RWPE2 (cell line): ENCODE measurements around the gene FBXO46.

Experiments
- ATAC-seq: fragments of 200-7000 bp; cut with Tn5 transposase; 3 replicates; pipeline ENCODE4 v1.9.1; 2021; ENCODE audit warnings: low read depth
- DNase-seq: peaks from one replicate; pipeline ENCODE4 v3.0.0-alpha.2; 2020; ENCODE audit warnings: low spot score
- H3K27ac ChIP-seq: fragments of 450-650 bp; 2 replicates; pipeline ENCODE4 v1.5.1; 2017; ENCODE audit warnings: mild to moderate bottlenecking; ENCODE audit not compliant: poor library complexity, severe bottlenecking
- H3K27me3 ChIP-seq: fragments of 250-450 bp; sonication (Bioruptor Pico); 2 replicates; pipeline ENCODE4 v1.5.1; 2021; ENCODE audit warnings: mild to moderate bottlenecking, moderate library complexity; ENCODE audit not compliant: insufficient read depth, poor library complexity, severe bottlenecking
- H3K36me3 ChIP-seq: fragments of 250-450 bp; sonication (Bioruptor Pico); 2 replicates; pipeline ENCODE4 v1.5.1; 2020; ENCODE audit warnings: low read depth, mild to moderate bottlenecking, moderate library complexity
- H3K4me1 ChIP-seq: fragments of 250-450 bp; sonication (Bioruptor Pico); 2 replicates; pipeline ENCODE4 v1.5.1; 2021; ENCODE audit warnings: mild to moderate bottlenecking, moderate library complexity; ENCODE audit not compliant: insufficient read depth, poor library complexity, severe bottlenecking
- H3K4me3 ChIP-seq: fragments of 250-450 bp; sonication (Bioruptor Pico); 2 replicates; pipeline ENCODE4 v1.5.1; 2021; ENCODE audit warnings: mild to moderate bottlenecking, moderate library complexity; ENCODE audit not compliant: severe bottlenecking
- H3K9me3 ChIP-seq: fragments of 250-450 bp; sonication (Bioruptor Pico); 2 replicates; pipeline ENCODE4 v1.5.1; 2021; ENCODE audit warnings: mild to moderate bottlenecking, moderate library complexity; ENCODE audit not compliant: severe bottlenecking
- CTCF ChIP-seq: fragments of 450-650 bp; IDR thresholded peaks from one replicate; pipeline ENCODE4 v1.5.1; 2017; ENCODE audit warnings: mild to moderate bottlenecking, moderate library complexity; ENCODE audit not compliant: poor library complexity, severe bottlenecking

FBXO46 gene

DNA sequence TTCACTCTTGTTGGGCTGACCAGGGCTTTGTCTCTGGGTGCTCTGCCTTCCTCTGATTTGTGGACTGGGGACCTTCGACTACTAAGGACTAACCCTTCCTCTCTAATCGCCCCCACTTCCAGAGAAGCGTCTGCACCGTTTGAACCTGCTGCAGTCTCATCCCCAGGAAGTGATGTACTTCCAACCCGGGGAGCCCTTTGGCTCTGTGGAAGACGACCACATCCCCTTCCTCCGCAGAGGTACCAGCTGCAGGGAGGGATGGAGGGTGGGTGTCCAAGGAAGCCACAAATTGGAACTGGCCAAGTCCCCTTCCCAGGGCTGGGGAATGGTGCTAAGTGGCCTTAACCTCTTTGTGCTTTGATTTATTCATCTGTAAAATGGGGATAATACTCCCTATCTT lies 29.0 kb downstream of the FBXO46 start:
- Histone ChIP-seq H3K27me3 (no peaks in the 10 kb centered on the region), H3K27ac (no peak overlapping the region), H3K4me1 (no peaks in the 10 kb centered on the region), H3K36me3 (peaks cover 24% of the 10 kb centered on the region), H3K4me3 (no peak overlapping the region), H3K9me3 (no peaks in the 10 kb centered on the region)
- no peak for ATAC-seq
- DNase-seq, result no peak
- TF ChIP-seq CTCF, result no peak

DNA sequence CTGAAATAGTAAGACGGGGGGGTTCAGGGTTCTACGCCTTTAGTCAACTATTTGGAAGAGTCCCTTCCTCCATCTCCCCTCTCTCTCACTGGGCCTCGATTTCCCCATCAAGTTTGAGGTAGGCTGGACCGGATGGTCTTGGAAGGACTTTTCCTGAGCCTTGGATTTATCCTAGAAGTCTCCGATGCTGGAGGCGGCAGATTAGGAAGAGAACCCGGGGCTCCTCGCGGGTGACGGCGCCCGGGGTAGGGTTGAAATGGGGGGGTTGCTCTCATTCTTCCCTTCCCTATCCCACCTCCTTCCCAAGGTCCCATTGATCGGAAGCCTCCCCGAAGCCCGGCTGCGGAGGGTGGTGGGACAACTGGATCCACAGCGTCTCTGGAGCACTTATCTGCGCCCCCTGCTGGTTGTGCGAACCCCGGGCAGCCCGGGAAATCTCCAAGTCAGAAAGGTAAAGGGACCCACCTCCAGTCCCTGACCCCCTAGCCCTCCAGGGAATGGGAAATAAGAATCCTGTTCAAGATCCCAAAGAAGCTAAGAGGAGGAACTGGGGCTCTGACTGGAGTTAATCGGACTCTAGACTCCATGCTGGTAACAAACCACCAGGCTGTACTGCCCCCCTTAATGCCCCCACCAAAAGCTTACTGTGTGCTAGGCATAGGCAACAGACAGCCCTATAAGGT lies 37.4 kb downstream of the FBXO46 start:
- Histone ChIP-seq H3K27me3 (no peaks in the 10 kb centered on the region), H3K36me3 (peaks cover 36% of the 10 kb centered on the region), H3K4me3 (peak overlapping the region; percentile 73), H3K27ac (peak overlapping the region; percentile 67), H3K9me3 (no peaks in the 10 kb centered on the region), H3K4me1 (no peaks in the 10 kb centered on the region)
- peak; percentile 97 for TF ChIP-seq CTCF
- ATAC-seq (no peak), DNase-seq (peak; percentile 76)

GRCh38 chr19:45692187-45693105 lies 38.2 kb downstream of the FBXO46 start, which contains the start of gene QPCTL:
Gene QPCTL (plus strand): TSS chr19:45692666. CDS start chr19:45692704, 38 bp downstream.
- TF ChIP-seq CTCF, result no peak
- Histone ChIP-seq H3K36me3 (peaks cover 42% of the 10 kb centered on the region), H3K4me3 (peak within 1 kb of the TSS; percentile 73), H3K4me1 (no peaks in the 10 kb centered on the region), H3K9me3 (no peaks in the 10 kb centered on the region), H3K27ac (peak within 1 kb of the TSS; percentile 67), H3K27me3 (no peaks in the 10 kb centered on the region)
- DNase-seq, result peak; percentile 100
- ATAC-seq, result peak; percentile 95

GRCh38 chr19:45691516-45692186 lies 39.0 kb downstream of the FBXO46 start, which contains the start of gene SNRPD2:
Gene SNRPD2 (minus strand): TSS chr19:45691953. CDS start chr19:45691888, 65 bp downstream.
- Histone ChIP-seq H3K4me1 (no peaks in the 10 kb centered on the region), H3K9me3 (no peaks in the 10 kb centered on the region), H3K4me3 (peak within 1 kb of the TSS; percentile 73), H3K27me3 (no peaks in the 10 kb centered on the region), H3K27ac (peak within 1 kb of the TSS; percentile 67), H3K36me3 (peaks cover 50% of the 10 kb centered on the region)
- TF ChIP-seq CTCF, result no peak
- ATAC-seq, result peak; percentile 53
- DNase-seq, result peak; percentile 94
